Measurements from ENCODE around the gene IL6ST.

- TF ChIP-seq CTCF (IDR thresholded peaks at IDR 0.05; ENCODE audit: low read length): no peak
- TF ChIP-seq EZH2 (IDR thresholded peaks at IDR 0.05; ENCODE audit: borderline replicate concordance, low read length): no peak
Measured at GRCh38 chr5:55915783-55916182, 79.0 kb downstream of the IL6ST start.
